H1 (cell line): ENCODE results near the gene RARRES2. TPM values are rescaled to one million over a fixed set of nuclear protein-coding genes. Genes with fewer than 3 reads are reported as not detected.

ENCODE experiments used
- ASH2L ChIP-seq: fragments of 200-600, 300-600 bp; sonication (generic); IDR thresholded peaks from one replicate; pipeline ENCODE4 v1.7.1; 2017; ENCODE audit warnings: low read length
- KDM5A ChIP-seq: fragments of 200-600 bp; IDR thresholded peaks from 2 replicates; pipeline ENCODE4 v1.7.1; 2012; ENCODE audit warnings: mild to moderate bottlenecking, low read length, inconsistent platforms, mixed read lengths
- SP1 ChIP-seq: IDR thresholded peaks from 2 replicates; pipeline ENCODE4 v1.6.1; 2011; ENCODE audit warnings: low read depth, low read length
- TBP ChIP-seq: IDR thresholded peaks from 2 replicates; pipeline ENCODE4 v1.6.1; 2011; ENCODE audit warnings: low read depth, low read length, improper control_type of control experiment
- polyA plus RNA-seq, 7 experiments: library from polyadenylated mRNA; depleted of rRNA in 3 of 7; stranded (reverse) in 5 of 7; unstranded in 2 of 7; fragments of >200 nt in 5 of 7; fragments of 200-250 nt in 2 of 7; gene quantifications; 1 replicate in 5 of 7; 2 replicates in 1 of 7; 4 replicates in 1 of 7; pipeline versions ENCODE4 v1.2.1 to v1.2.3, GENCODE V29; 2011 to 2013; ENCODE audit warnings: missing spikeins in 2 of 7, mixed read lengths in 2 of 7
- total RNA-seq: library from RNA; stranded (reverse); fragmentation: NEBNext Ultra II Directional; extraction: Animal tissue kit (Norgen Biotek cat#: 25700); gene quantifications from 2 replicates; pipeline ENCODE4 v1.2.1, GENCODE V29; 2021

Gene RARRES2
- total and polyA plus RNA-seq, 2 of the 8 experiments (the other 6 are each of a cell fraction or from before 2014, with no cell fraction given), result 254 to 441 TPM

DNA sequence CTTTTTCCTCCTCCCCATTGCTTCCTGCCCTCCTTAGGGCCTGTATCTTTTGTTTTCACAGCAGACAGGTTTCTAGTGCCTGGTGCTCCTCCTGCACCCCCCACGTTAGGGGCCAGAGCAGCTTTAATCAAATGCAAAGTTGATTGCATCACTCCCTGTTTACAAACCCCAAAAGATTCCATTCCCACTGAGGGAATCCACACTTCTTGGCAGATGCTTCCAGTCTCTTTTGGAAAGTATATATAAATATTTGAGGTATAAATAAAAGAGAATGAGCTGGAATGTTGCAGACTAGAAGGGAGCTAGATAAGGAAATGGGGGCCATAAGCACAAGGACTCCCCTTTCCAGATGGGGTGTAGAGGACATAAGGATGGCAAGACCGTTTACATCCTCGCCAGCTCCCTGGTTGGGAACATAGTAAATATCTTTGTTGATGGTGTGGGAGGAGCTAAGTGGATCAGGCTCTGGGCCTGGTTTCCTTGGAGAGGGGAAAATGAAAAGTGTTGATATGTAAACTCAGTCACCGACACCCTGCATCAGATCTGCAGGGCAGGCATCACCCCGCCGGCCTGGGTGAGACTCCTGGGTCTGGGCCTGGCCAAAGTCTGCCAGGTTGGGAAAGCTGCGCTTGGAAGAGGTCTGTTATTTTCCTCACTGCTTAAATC, 6.2 kb downstream of the RARRES2 start (continued):
- no peak for TF ChIP-seq KDM5A
- TF ChIP-seq SP1, result peak; percentile 69; the same call in 1 of the 2 replicates
- no peak for TF ChIP-seq ASH2L
- TF ChIP-seq TBP, result no peak
- TF ChIP-seq, all 59 proteins: peak for 10
